Stimulated activated CD8-positive, alpha-beta memory T cell treated with anti-CD3 and anti-CD28 coated beads, Interleukin-2, amount 100 ng/mL, for 1 hour (primary cell): ENCODE results near the gene C17orf114.

ENCODE experiments used
- DNase-seq, 2 donors: peaks; one replicate each; pipeline ENCODE4 v3.0.0-alpha.2; 2020; ENCODE audit warnings: low read depth in 2 of 2

Gene C17orf114

GRCh38 chr17:4823373-4824089 is 21.4 kb upstream of the C17orf114 start:
- no peak for DNase-seq

- DNase-seq = no peak
Measured at GRCh38 chr17:4822835-4823234, 20.7 kb upstream of the C17orf114 start.

- DNase-seq = no peak
Measured at GRCh38 chr17:4818276-4818675, 16.1 kb upstream of the C17orf114 start.

- DNase-seq = no peak
Measured at GRCh38 chr17:4816826-4817225, 14.7 kb upstream of the C17orf114 start.

GRCh38 chr17:4815043-4815675 is 13.0 kb upstream of the C17orf114 start:
- DNase-seq = no peak

GRCh38 chr17:4812690-4813089 is 10.6 kb upstream of the C17orf114 start:
- no peak for DNase-seq

- DNase-seq = no peak
Measured at GRCh38 chr17:4811471-4811870, 9.3 kb upstream of the C17orf114 start.

GRCh38 chr17:4810696-4811290 is 8.7 kb upstream of the C17orf114 start:
- no peak for DNase-seq

GRCh38 chr17:4808378-4808767 is 6.2 kb upstream of the C17orf114 start:
- DNase-seq = no peak

GRCh38 chr17:4807605-4808377 is 5.7 kb upstream of the C17orf114 start:
- no peak for DNase-seq

GRCh38 chr17:4806777-4807604 is 4.9 kb upstream of the C17orf114 start, which contains the start of gene PLD2:
TSS of gene PLD2 (plus strand) at chr17:4807152. CDS start at chr17:4807773, 621 bp downstream.
- DNase-seq = peak; percentile 65 to 75

- DNase-seq = no peak
Measured at GRCh38 chr17:4806456-4806776, 4.3 kb upstream of the C17orf114 start.

GRCh38 chr17:4800462-4801196 is 1.5 kb downstream of the C17orf114 start:
- DNase-seq = no peak

GRCh38 chr17:4796552-4796920 is 5.6 kb downstream of the C17orf114 start:
- no peak for DNase-seq

GRCh38 chr17:4795168-4795567 is 7.0 kb downstream of the C17orf114 start:
- DNase-seq = no peak

- DNase-seq = no peak
Measured at GRCh38 chr17:4790705-4791088, 11.4 kb downstream of the C17orf114 start.

GRCh38 chr17:4789951-4790704 is 12.0 kb downstream of the C17orf114 start:
- DNase-seq = peak; percentile 50 to 66

- no peak for DNase-seq
Measured at GRCh38 chr17:4789701-4789950, 12.5 kb downstream of the C17orf114 start.

GRCh38 chr17:4788807-4789700 is 13.1 kb downstream of the C17orf114 start, which contains the start of gene GLTPD2:
TSS of gene GLTPD2 (plus strand) at chr17:4788964. CDS start at chr17:4789012, 48 bp downstream.
- no peak for DNase-seq
